A172 (cell line): ENCODE measurements around the gene DCANP1. TPM values are rescaled to one million over a fixed set of nuclear protein-coding genes. Genes with fewer than 3 reads are reported as not detected.

Source experiments
- DNase-seq: peaks from one replicate; pipeline ENCODE4 v3.0.0-alpha.2; 2015; ENCODE audit warnings: low spot score
- total RNA-seq: library from RNA; depleted of rRNA; stranded (reverse); fragments of >200 nt; shearing (Covaris generic); gene quantifications from 2 replicates; pipeline ENCODE4 v1.2.3, GENCODE V29; 2014

DCANP1 gene
- total RNA-seq, 1 experiment from 2014 or later = not detected

DNA sequence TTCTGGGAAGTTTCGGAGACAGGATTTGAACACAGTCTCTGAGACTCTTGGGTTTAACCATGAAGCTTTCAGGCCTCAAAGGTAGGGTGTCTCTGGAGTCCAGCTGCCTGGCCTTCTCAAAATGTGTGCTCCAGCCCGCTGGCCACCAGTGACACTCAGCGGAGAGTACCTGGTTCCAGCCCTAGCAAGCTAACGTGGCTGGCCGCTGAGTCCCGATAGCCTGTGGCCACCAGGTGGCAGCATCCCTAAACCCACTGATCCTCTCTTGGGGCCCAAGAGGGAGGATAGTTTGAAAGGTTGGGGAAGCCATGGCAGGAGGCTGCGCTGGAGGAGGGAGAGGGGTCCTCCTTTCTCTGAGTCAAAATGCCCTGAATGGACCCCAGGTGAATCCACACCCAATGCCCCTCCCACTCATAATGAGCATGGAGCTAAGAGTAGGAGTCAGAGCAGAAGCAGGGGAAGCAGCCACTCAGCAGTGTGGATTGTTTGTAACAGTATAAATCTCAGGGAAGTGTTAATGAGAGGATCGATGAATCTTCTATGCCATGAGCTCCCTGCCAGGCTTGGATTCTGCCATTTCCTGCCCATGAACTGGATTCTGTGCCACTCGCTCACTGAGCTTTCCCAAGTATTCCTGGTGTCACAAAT, 10.4 kb upstream of the DCANP1 start:
- DNase-seq = peak; percentile 52

- DNase-seq = peak; percentile 83
Measured at GRCh38 chr5:135456238-135457099, 9.3 kb upstream of the DCANP1 start.

DNA sequence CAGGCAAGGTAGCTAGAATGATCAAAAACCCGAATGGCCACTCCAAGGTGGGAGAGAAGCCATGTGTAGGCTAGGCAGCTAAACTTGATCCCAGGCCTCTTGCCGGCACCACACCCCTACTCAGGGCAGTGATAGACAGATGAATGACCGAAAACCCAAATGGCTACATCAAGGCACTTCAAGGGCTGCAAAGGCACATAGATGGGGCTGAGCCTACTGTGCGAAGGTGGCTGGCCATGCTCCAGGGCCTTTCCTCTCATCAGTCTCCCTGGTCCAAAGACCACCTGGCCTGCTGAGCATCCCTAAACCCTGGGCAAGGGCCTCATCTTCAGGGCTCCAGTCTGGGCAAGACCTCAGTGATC, 8.7 kb upstream of the DCANP1 start:
- DNase-seq = no peak

GRCh38 chr5:135454946-135455345, 7.8 kb upstream of the DCANP1 start:
- DNase-seq = no peak

- no peak for DNase-seq
Measured at GRCh38 chr5:135453613-135454012, 6.5 kb upstream of the DCANP1 start.

GRCh38 chr5:135452321-135453030, 5.3 kb upstream of the DCANP1 start, which contains the start of gene TIFAB:
Gene TIFAB, minus strand, starts transcription at chr5:135452351. Its CDS starts 2,412 bp downstream, at chr5:135449939.
- DNase-seq = no peak

- DNase-seq = no peak
Measured at GRCh38 chr5:135451581-135452320, 4.6 kb upstream of the DCANP1 start.

GRCh38 chr5:135450952-135451351, 3.8 kb upstream of the DCANP1 start:
- no peak for DNase-seq

GRCh38 chr5:135450336-135450735, 3.2 kb upstream of the DCANP1 start:
- DNase-seq = no peak

DNA sequence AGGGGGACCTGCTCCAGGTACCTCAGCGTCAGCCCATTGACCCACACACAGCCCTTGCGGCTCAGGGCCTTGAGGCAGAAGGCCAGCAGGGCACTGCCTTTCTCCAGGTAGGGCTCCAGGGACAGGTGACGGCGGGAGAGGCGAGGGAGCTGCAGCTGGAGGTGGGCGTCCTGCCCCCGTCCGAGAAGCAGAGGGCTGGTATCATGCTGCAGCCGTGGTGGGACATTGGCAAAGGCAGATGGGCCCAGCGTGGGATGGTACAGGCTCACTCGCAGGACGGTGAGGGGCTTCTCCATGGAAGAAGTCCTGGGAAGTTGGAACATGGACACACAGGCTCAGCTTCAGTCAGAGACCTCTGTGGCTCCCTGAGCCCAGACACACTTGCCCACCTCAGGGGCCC, 2.5 kb upstream of the DCANP1 start:
- no peak for DNase-seq

DNA sequence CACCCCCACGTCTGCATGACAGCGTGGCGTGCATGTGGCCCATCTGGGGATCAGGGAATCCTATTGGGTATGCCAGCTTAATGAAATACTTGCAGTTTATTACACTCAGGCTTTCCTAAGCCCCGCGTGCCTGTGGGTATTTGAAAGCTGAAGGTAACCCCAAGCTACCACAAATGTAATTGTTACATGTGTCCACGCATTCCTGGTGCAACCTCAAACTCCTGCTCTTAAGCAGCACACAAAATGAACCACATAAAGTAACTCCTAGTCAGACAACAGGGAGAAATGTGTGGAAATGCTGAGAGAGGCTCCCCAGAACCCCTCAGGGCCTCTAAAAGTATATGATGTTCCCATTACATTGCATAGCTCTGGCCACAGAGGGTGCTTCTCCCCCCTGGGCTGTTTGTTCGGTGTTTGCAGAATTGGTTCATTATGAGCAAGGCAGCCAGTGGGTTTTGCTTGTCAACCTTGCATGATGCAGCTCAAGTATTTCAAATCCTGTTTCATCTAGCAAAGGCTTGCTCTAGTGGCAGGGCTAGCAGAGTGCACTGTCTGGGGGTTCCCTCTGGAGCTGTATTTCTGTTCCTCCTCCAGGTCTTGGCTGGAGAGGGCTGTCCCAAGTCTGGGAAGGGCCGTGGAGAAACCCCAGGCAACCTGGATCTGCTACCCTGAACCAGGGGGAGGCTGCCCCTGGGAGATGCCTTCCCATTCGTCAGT, 1.8 kb upstream of the DCANP1 start:
- no peak for DNase-seq

DNA sequence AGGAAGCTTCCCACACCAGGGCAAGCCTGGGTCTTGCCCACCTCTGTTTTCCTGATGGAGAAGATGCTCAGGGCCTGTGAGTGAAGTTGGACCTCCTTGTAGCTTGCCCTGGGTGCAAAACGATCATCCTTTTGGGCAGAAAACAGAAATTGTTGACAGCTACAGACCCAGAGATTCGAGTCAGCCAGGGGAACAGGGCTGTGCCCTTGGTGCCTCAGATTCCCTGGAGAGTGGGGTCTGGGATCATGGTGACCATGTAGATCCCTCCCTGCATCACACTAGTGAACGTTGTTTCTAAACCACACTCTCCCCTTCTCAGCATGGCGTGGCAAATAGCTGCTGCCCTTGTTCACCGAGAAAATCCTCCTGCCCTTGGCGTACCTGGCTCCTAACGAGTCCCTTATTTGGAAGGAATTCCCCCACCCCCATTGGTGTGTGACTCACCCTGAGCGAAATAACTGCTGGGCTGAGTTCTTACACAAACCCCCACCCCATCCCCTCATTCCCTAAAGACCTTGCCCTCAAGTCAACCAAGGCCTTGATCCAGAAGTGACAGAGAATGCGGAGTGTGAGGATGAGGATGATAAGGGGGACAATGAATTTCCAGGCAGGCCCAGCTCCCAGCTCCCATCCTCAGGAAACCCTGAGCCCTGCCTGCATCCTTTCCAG, 1.1 kb upstream of the DCANP1 start:
- no peak for DNase-seq

GRCh38 chr5:135446615-135447014, 533 bp downstream of the DCANP1 start:
- no peak for DNase-seq

DNA sequence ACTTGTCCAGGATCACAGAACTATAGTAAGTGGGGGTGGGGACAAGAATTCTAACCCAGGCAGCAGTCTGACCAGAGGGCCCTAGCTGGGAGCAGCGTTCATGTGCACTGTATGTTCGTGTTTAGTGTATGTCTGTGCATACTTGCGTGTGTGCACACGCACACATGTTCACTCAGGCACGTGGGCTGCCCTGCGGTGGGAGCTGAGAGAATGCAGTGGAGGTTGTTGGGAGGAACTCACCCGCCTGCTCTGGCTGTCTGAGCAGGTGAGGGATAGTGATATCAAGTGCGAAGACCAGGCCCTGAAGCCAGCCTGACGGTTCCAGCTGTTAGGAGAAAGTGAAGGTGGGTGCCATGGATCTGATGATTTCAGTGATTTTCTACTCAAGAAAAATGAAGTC, 942 bp downstream of the DCANP1 start:
- DNase-seq = no peak

DNA sequence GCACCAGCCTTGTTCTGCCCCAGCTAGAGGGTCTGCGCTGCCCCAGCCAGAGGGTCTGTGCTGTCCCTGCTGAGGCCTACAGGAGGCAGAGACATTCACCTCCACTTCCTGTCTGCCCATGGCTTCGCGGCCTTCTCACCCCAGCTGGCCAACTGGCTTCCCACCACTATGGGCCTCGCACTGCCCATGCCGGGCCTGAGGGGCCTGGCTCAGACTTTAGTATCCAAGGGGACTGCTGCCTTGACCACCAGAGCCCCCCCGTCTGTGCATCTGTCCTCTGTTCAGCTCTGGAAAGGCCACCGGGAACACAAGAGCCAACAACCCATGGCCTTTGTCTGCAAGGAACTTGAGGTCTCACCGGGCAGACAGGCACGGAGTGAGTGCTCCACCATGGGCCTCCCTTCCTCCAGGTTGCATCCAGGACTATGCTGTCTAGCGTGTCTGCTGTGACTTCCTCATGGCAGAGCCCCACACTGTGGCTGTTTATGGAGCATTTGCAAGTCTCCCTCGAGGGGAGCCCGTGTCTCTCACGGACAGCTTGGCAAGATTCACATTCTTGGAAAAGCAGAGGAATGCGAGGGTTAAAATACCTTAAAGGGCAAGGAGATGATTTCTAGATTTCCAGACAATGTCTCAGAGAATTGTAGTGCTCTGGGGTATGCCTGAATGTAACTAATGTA, 1.7 kb downstream of the DCANP1 start:
- DNase-seq = no peak

- DNase-seq = no peak
Measured at GRCh38 chr5:135444881-135445280, 2.3 kb downstream of the DCANP1 start.

DNA sequence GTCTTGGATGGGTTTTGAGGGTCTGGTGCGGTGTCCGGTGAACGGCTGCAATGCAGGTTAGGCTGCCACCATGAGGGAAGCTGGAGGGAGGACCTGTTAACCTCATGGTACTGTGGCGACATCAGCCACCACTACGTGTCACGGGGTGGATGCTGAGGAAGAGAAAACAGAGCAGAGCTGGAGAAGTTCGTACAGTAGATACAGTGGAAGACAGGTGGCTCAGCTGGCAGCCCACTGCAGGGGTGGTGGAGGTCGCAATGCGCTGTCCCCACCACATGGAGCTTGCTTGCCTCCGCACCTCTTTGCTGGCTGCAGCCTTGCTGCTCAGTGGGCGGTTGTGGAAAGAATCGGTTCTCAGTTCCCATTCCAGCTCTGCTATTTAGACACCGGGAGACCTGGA, 2.8 kb downstream of the DCANP1 start:
- DNase-seq = no peak

GRCh38 chr5:135443161-135443960, 3.8 kb downstream of the DCANP1 start:
- DNase-seq = no peak

DNA sequence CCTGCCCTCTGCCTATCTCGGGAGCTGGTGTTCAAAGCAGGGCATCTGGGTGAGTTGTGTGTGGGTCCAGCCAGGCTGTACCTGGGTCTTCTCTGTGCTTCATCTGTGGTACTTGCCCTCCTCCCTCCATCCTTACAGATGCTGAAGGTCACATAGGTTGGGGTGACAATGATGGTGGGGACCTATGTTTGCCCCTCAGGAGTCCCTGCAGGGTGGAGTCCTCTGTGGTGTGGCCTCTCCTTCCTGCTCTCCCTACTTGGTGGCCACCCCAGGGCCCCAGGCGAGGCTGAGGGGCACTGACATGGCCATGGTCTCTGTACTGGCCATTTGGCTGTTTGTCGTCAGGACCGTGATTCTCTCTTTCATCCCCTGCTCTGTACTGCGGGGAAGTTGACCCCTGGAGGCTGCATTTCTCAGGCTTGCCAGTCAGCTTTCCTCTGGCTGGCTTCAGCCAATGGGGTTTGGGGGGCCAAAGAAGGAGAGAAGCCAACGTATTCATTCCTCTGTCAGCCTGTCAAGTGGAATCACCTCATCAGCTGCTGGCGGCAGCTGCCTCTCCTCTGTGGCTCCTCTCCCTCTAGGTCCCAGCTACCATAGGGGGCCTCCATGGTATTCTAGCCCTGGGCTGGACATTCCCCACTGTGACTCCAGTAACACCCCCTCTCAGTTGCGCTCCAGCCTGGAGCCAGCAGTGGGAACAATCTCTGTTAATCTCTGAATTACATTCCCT, 4.6 kb downstream of the DCANP1 start:
- DNase-seq = no peak
